ENCODE measurements around the gene TJP2.

TJP2 gene

DNA sequence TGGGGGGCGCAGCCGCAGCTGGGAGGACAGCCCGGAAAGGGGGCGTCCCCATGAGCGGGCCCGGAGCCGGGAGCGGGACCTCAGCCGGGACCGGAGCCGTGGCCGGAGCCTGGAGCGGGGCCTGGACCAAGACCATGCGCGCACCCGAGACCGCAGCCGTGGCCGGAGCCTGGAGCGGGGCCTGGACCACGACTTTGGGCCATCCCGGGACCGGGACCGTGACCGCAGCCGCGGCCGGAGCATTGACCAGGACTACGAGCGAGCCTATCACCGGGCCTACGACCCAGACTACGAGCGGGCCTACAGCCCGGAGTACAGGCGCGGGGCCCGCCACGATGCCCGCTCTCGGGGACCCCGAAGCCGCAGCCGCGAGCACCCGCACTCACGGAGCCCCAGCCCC, 47.0 kb downstream of the TJP2 start:
- Histone ChIP-seq H2BK120ac (ENCODE audit: low read depth, low read length) (no peak overlapping the region), H4K8ac (ENCODE audit: low read length) (no peak overlapping the region), H3K4me3 (ENCODE audit: insufficient read depth in 1 of 2, low read depth in 1 of 2, low read length in 2 of 2) (no peak overlapping the region), H2BK12ac (ENCODE audit: low read length in 2 of 2) (no peak overlapping the region), H3K14ac (ENCODE audit: low read length in 2 of 2) (no peak overlapping the region), H3K4ac (ENCODE audit: low read depth in 1 of 2, low read length in 2 of 2) (no peak overlapping the region), H3K36me3 (ENCODE audit: control insufficient read depth in 1 of 2, insufficient read depth in 2 of 2, low read depth in 1 of 2, low read length in 2 of 2) (peaks cover 25 to 30% of the 10 kb centered on the region in 2 experiments), H4K91ac (ENCODE audit: low read length) (no peak overlapping the region), H2BK15ac (ENCODE audit: low read depth, poor library complexity, severe bottlenecking) (no peak overlapping the region), H2AFZ (ENCODE audit: low read depth, low read length) (no peak overlapping the region), H3K18ac (ENCODE audit: low read depth in 1 of 2, low read length in 2 of 2) (no peak overlapping the region), H3K9me3 (ENCODE audit: control insufficient read depth, low read length) (no peaks in the 10 kb centered on the region), H3K23ac (ENCODE audit: low read length in 2 of 2) (no peak overlapping the region), H3K79me1 (replicated peaks; ENCODE audit: low read length, poor library complexity, severe bottlenecking) (peaks cover 16% of the 10 kb centered on the region), H3K27me3 (ENCODE audit: control insufficient read depth in 1 of 2, insufficient read depth in 1 of 2, low read length in 2 of 2) (no peaks in the 10 kb centered on the region), H3K9ac (ENCODE audit: low read length) (no peak overlapping the region), H3K4me2 (ENCODE audit: low read length, poor library complexity, severe bottlenecking) (no peak overlapping the region), H2AK5ac (ENCODE audit: low read length, severe bottlenecking) (no peak overlapping the region), H3K27ac (ENCODE audit: low read length, poor library complexity, severe bottlenecking) (no peak overlapping the region), H3K4me1 (ENCODE audit: control insufficient read depth, insufficient read depth, low read depth, low read length) (peaks cover 1% of the 10 kb centered on the region), H2BK5ac (ENCODE audit: low read depth, low read length, poor library complexity, severe bottlenecking) (no peak overlapping the region)
- 99% methylated on average over 40 of the region's 47 CpGs for WGBS
- no peak for DNase-seq

DNA sequence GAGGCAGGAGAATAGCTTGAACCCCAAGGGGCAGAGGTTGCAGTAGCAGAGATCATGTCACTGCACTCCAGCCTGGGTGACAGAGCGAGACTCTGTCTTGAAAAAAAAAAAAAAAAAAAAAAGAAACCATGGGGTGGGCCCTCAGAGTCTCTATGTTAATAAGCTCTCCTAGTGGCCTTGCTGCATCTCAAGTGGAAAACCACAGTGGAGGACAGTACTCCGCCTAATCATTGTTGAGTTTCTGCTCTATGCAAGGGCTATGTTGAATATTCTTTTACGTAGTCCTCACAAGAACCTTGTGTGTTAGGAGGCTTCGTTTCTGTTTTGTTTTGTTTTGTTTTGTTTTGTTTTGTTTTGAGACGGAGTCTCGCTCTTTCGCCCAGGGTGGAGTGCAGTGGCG, 48.9 kb downstream of the TJP2 start:
- Histone ChIP-seq H3K9me3 (ENCODE audit: control insufficient read depth, low read length) (no peaks in the 10 kb centered on the region), H3K14ac (ENCODE audit: low read length in 2 of 2) (no peak overlapping the region), H2AFZ (ENCODE audit: low read depth, low read length) (no peak overlapping the region), H4K91ac (ENCODE audit: low read length) (no peak overlapping the region), H3K23ac (ENCODE audit: low read length in 2 of 2) (no peak overlapping the region), H3K9ac (ENCODE audit: low read length) (no peak overlapping the region), H4K8ac (ENCODE audit: low read length) (no peak overlapping the region), H2AK5ac (ENCODE audit: low read length, severe bottlenecking) (no peak overlapping the region), H3K18ac (ENCODE audit: low read depth in 1 of 2, low read length in 2 of 2) (no peak overlapping the region), H3K27me3 (ENCODE audit: control insufficient read depth in 1 of 2, insufficient read depth in 1 of 2, low read length in 2 of 2) (no peaks in the 10 kb centered on the region), H2BK120ac (ENCODE audit: low read depth, low read length) (no peak overlapping the region), H3K27ac (ENCODE audit: low read length, poor library complexity, severe bottlenecking) (no peak overlapping the region), H3K4me2 (ENCODE audit: low read length, poor library complexity, severe bottlenecking) (no peak overlapping the region), H2BK12ac (ENCODE audit: low read length in 2 of 2) (no peak overlapping the region), H3K79me1 (replicated peaks; ENCODE audit: low read length, poor library complexity, severe bottlenecking) (peaks cover 13% of the 10 kb centered on the region), H3K4me1 (ENCODE audit: control insufficient read depth, insufficient read depth, low read depth, low read length) (peaks cover 1% of the 10 kb centered on the region), H2BK15ac (ENCODE audit: low read depth, poor library complexity, severe bottlenecking) (no peak overlapping the region), H3K36me3 (ENCODE audit: control insufficient read depth in 1 of 2, insufficient read depth in 2 of 2, low read depth in 1 of 2, low read length in 2 of 2) (peaks cover 27 to 34% of the 10 kb centered on the region in 2 experiments), H3K4me3 (ENCODE audit: insufficient read depth in 1 of 2, low read depth in 1 of 2, low read length in 2 of 2) (no peak overlapping the region), H3K4ac (ENCODE audit: low read depth in 1 of 2, low read length in 2 of 2) (no peak overlapping the region), H2BK5ac (ENCODE audit: low read depth, low read length, poor library complexity, severe bottlenecking) (no peak overlapping the region)
- 98% methylated on average over 8 of the region's 8 CpGs for WGBS
- DNase-seq, result no peak

DNA sequence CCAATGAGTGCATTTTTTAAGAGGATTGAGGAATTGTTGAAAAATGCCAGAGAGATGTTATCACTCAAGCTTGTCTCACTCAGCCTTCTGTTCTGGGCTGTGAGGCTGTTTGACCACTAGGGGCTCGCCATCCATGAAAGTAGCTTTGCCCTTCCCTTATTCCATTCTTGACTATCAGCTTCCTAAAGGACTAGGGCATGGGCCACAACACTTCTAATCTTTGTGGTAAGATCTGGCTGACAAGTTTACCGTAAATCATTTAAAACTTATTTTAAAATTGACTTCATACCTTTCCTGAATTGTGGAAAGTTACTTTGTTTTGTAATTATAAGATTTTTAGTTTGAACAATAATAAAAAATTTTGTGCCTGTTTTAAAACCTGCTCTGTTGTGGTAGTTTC, 49.5 kb downstream of the TJP2 start:
- Histone ChIP-seq H2BK12ac (ENCODE audit: low read length in 2 of 2) (no peak overlapping the region), H3K23ac (ENCODE audit: low read length in 2 of 2) (no peak overlapping the region), H3K36me3 (ENCODE audit: control insufficient read depth in 1 of 2, insufficient read depth in 2 of 2, low read depth in 1 of 2, low read length in 2 of 2) (peaks cover 28 to 37% of the 10 kb centered on the region in 2 experiments), H3K9ac (ENCODE audit: low read length) (no peak overlapping the region), H4K8ac (ENCODE audit: low read length) (no peak overlapping the region), H2AFZ (ENCODE audit: low read depth, low read length) (no peak overlapping the region), H4K91ac (ENCODE audit: low read length) (no peak overlapping the region), H2BK15ac (ENCODE audit: low read depth, poor library complexity, severe bottlenecking) (no peak overlapping the region), H3K9me3 (ENCODE audit: control insufficient read depth, low read length) (no peaks in the 10 kb centered on the region), H3K18ac (ENCODE audit: low read depth in 1 of 2, low read length in 2 of 2) (no peak overlapping the region), H3K79me1 (replicated peaks; ENCODE audit: low read length, poor library complexity, severe bottlenecking) (peaks cover 13% of the 10 kb centered on the region), H3K4me3 (ENCODE audit: insufficient read depth in 1 of 2, low read depth in 1 of 2, low read length in 2 of 2) (no peak overlapping the region), H2AK5ac (ENCODE audit: low read length, severe bottlenecking) (no peak overlapping the region), H3K27me3 (ENCODE audit: control insufficient read depth in 1 of 2, insufficient read depth in 1 of 2, low read length in 2 of 2) (no peaks in the 10 kb centered on the region), H3K4me2 (ENCODE audit: low read length, poor library complexity, severe bottlenecking) (no peak overlapping the region), H3K14ac (ENCODE audit: low read length in 2 of 2) (no peak overlapping the region), H2BK120ac (ENCODE audit: low read depth, low read length) (no peak overlapping the region), H3K4me1 (ENCODE audit: control insufficient read depth, insufficient read depth, low read depth, low read length) (peaks cover 1% of the 10 kb centered on the region), H3K27ac (ENCODE audit: low read length, poor library complexity, severe bottlenecking) (no peak overlapping the region), H3K4ac (ENCODE audit: low read depth in 1 of 2, low read length in 2 of 2) (no peak overlapping the region), H2BK5ac (ENCODE audit: low read depth, low read length, poor library complexity, severe bottlenecking) (no peak overlapping the region)
- DNase-seq, result peak; percentile 73
- WGBS, result 40% methylated on average over 1 of the region's 2 CpGs

DNA sequence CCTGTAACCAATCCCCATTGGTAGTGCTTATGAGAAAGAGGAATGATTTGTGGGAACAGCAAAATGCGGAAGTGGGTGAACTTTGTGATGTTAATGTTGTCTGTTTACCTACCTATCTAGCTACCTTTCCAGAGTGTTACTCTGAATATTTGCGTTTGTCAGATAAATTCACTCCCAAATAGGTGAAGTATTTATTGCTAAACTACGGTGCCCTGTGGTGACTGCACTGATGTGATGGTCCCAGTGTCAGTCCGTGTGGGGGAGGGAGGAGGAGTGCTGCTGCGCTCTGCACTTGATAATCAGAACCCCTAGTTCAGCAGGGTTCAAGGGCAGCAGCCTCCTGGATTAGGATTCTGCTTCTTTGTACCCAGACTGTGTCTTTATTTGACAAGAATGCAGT, 55.3 kb downstream of the TJP2 start:
- no peak for DNase-seq
- H4K8ac ChIP-seq (ENCODE audit: low read length), result no peak overlapping the region
- no peak overlapping the region for H3K14ac ChIP-seq (ENCODE audit: low read length in 2 of 2)
- H3K9me3 ChIP-seq (ENCODE audit: control insufficient read depth, low read length), result no peaks in the 10 kb centered on the region
- no peak overlapping the region for H2BK12ac ChIP-seq (ENCODE audit: low read length in 2 of 2)
- H3K4me1 ChIP-seq (ENCODE audit: control insufficient read depth, insufficient read depth, low read depth, low read length), result no peaks in the 10 kb centered on the region
- no peak overlapping the region for H2AFZ ChIP-seq (ENCODE audit: low read depth, low read length)
- no peak overlapping the region for H2AK5ac ChIP-seq (ENCODE audit: low read length, severe bottlenecking)
- no peak overlapping the region for H3K9ac ChIP-seq (ENCODE audit: low read length)
- H3K36me3 ChIP-seq (ENCODE audit: control insufficient read depth in 1 of 2, insufficient read depth in 2 of 2, low read depth in 1 of 2, low read length in 2 of 2), result peaks cover 23 to 55% of the 10 kb centered on the region in 2 experiments
- no peak overlapping the region for H3K23ac ChIP-seq (ENCODE audit: low read length in 2 of 2)
- no peak overlapping the region for H3K4me2 ChIP-seq (ENCODE audit: low read length, poor library complexity, severe bottlenecking)
- no peak overlapping the region for H2BK15ac ChIP-seq (ENCODE audit: low read depth, poor library complexity, severe bottlenecking)
- no peaks in the 10 kb centered on the region for H3K27me3 ChIP-seq (ENCODE audit: control insufficient read depth in 1 of 2, insufficient read depth in 1 of 2, low read length in 2 of 2)
- no peak overlapping the region for H2BK120ac ChIP-seq (ENCODE audit: low read depth, low read length)
- 93% methylated on average over 5 of the region's 5 CpGs for WGBS
- no peak overlapping the region for H3K18ac ChIP-seq (ENCODE audit: low read depth in 1 of 2, low read length in 2 of 2)
- H3K27ac ChIP-seq (ENCODE audit: low read length, poor library complexity, severe bottlenecking), result no peak overlapping the region
- no peak overlapping the region for H3K4ac ChIP-seq (ENCODE audit: low read depth in 1 of 2, low read length in 2 of 2)
- peaks cover 3% of the 10 kb centered on the region for H3K79me1 ChIP-seq (replicated peaks; ENCODE audit: low read length, poor library complexity, severe bottlenecking)
- H4K91ac ChIP-seq (ENCODE audit: low read length), result no peak overlapping the region
- no peak overlapping the region for H3K4me3 ChIP-seq (ENCODE audit: insufficient read depth in 1 of 2, low read depth in 1 of 2, low read length in 2 of 2)
- no peak overlapping the region for H2BK5ac ChIP-seq (ENCODE audit: low read depth, low read length, poor library complexity, severe bottlenecking)
